HG03439 (cell line): Measurements from ENCODE around the gene BPHL.
"Not testable (repeated sequence)": the region's sequence is repeated elsewhere in the genome, so short reads cannot be mapped to it uniquely, and the experiment has no call there.

Experiments used
- ATAC-seq: cut with Tn5 transposase; IDR thresholded peaks from one replicate; pipeline ENCODE4 v1.9.1; 2021; ENCODE audit warnings: mild to moderate bottlenecking, moderate library complexity; ENCODE audit not compliant: unreplicated experiment

BPHL gene

GRCh38 chr6:3155416-3155815, 36.9 kb downstream of the BPHL start:
- not testable (repeated sequence) for ATAC-seq

GRCh38 chr6:3156184-3157130, 37.9 kb downstream of the BPHL start:
- not testable (repeated sequence) for ATAC-seq

DNA sequence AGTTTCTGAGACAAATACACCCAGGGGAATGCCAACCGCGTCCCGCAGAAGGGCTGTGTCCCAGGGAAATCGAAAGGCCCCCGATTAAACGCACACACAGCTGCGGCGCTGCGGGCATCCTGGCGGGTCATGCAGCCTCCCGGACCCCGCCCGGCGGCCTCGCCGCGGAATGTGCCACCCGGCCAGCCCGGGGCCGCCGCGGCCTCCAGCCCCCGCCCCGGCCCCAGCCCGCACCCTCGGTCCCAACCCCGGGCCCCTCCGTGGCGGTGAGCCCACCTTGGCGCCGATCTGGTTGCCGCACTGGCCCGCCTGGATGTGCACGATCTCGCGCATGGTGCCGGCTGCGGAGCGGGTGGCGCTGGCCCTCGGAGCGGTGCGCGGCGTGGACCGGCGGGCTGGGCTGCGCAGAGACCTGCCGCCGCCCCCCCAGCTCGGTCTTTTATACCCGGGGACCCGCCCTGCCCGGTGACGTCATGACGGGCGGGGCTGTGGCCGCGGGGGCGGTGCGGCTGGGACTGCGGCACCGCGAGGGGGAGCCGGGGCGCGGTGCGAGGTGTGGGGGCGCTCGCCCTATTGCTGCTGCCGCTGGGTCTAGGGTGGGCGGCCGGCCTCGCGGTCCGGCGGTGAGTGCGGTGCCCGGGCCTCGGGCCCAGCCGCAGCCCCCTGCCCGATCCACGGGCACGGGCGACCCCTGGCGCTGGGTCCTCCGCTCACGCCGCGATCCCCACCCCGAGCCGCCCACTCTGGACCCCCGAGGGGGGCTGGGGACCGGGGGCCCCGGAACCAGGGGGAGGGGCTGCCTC, 38.8 kb downstream of the BPHL start, which contains the start of gene TUBB2A:
Gene TUBB2A (minus strand): TSS at position 414 of the 803 bp plus-strand sequence. CDS start 81 bp downstream, at position 333.
- peak; percentile 74 for ATAC-seq

GRCh38 chr6:3159805-3160781, 41.6 kb downstream of the BPHL start:
- no peak for ATAC-seq

DNA sequence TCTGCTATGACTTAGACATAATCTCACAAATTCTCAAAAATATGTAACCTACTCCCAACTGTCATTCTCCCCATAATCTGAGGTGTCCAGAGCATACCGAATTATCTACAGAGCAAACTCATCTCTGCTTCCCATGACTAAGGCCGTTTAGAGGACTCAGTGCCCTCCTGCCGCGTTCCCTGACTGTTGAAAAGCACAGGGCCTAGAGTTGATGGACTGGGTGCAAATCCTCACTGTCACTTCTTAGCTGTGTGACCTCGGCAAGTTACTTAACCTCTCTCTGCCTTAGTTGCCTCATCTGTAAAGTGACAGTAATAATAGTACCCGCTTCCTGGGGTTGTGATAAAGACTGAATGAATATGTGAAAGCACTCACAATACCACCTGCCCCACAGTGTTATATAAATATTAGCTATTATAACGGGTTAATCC, 43.6 kb downstream of the BPHL start:
- no peak for ATAC-seq

- no peak for ATAC-seq
Observed at GRCh38 chr6:3162565-3163247, 44.2 kb downstream of the BPHL start.

GRCh38 chr6:3163248-3163594, 44.7 kb downstream of the BPHL start:
- no peak for ATAC-seq

DNA sequence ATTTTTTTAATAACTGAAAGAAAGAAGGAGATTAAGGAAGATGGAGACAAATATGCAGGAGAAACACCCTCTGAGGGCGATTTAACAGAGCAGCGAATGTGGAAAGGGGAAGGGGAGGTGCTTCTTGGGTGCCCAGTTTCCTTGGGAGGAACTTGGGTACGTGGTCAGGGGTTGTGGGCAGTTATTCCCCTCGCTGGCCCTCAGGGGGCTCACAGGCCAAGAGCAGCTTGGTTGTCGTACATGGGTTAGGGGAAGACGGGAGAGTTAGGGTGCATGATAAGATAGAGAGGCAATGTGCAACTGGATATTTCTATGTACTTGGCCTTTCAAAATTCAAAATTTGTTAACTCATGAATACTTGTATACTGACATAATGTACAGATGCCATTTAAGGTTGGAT, 45.9 kb downstream of the BPHL start:
- no peak for ATAC-seq

DNA sequence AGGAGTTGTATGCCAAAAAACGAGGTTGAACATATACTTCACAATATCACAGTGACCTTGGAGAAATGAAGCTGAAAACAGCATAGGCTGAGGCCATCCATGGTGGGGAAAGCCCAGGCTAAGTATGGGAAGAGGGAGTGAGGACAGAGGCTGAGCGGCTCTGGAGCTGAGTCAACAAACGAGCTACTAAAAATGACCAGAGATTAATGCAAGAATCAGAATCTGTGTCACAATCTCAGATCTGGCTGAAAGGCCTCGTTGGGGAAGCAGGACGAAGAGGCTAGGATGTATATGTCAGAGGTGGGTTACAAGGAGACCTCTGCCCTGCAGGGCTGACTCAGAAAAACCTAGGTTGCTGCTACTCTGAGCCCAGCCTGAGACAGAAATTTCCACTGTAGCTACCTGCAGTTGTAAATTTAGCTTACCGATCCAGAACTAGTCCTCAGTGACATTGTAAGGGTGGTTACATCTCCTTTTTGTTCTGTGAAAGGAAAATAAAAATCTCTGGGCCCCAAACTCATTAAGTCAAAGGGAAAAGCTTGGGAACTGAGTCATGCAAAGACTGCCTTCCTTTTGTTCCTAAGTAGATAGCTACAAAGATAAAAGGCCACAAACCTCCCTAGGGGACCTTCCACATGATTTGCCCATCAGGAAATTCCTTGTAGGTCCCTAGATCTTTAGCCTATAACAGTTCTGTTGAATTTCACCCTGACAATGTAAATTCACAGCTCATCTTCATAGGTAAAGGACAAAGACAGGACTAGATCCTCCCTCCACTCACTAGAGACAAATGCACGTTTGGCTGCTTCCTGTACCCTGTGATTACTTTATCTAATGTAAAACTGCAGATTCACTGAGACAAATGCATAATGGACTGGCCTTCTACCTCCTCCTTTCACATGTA, 47.4 kb downstream of the BPHL start:
- no peak for ATAC-seq

GRCh38 chr6:3166535-3167225, 48.2 kb downstream of the BPHL start:
- not testable (repeated sequence) for ATAC-seq

DNA sequence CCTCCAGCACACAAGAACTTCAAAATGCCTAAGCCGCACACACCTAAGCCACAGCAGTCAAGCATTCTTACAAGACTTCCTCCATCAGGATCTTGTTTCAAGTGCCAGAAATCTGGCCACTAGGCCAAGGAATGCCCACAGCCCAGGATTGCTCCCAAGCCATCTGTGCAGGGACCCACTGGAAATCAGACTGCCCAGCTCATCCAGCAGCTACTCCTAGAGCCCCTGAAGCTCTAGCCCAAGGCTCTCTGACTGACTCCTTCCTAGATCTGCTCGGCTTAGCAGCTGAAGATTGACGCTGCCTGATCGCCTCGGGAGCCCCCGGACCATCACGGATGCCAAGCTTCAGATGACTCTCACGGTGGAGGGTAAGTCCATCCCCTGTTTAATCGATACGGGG, 49.5 kb downstream of the BPHL start:
- not testable (repeated sequence) for ATAC-seq

- not testable (repeated sequence) for ATAC-seq
Observed at GRCh38 chr6:3170676-3171075, 52.2 kb downstream of the BPHL start.

GRCh38 chr6:3171313-3172175, 53.0 kb downstream of the BPHL start:
- not testable (repeated sequence) for ATAC-seq

GRCh38 chr6:3172789-3173188, 54.3 kb downstream of the BPHL start:
- ATAC-seq = not testable (repeated sequence)

- ATAC-seq = not testable (repeated sequence)
Observed at GRCh38 chr6:3173636-3174089, 55.2 kb downstream of the BPHL start.

DNA sequence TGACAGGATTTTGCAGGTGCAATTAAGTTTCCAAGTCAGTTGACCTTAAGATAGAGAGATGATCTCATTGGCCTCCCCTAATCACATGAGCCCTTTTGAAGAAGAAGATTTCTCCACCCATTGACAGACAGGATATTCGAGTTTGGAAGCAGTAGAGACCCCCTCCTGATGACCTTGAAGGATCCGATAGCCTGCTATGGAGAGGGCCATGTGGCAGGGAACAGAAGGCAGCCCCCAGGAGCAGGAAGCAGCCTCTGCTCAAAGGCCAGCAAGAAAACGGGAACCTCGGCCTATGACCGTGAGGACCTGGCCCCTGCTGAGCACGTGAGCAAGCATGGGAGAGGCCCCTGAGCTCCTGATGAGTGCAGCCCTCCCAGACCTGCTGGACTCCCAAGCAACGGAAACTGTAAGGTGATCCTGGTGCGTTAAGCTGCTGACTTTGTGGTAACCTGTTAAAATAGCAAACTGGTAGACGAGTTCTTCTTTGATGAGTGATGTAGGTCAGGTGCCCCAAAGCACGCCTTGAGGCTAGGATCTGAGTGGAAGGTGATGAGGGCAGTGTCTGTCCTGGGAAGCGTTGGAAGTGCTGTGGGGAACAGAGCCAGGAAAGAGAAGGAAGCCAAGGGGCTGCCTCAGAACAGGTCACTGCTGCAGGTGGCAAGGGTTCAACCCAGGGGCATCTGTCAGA, 57.3 kb downstream of the BPHL start:
- no peak for ATAC-seq
